Right lobe of liver (tissue), 4 donors: ENCODE data around the gene NFKBIL1.

ENCODE experiments used
- CTCF ChIP-seq, 4 donors: fragments of 200-600 bp in 3 of 4; fragments of 450-650 bp in 1 of 4; IDR thresholded peaks; one replicate each; pipeline versions ENCODE4 v1.5.1 to v1.8.0; 2016 to 2022; ENCODE audit warnings: antibody characterized with exemption in 4 of 4, mild to moderate bottlenecking in 2 of 4
- POLR2A ChIP-seq: fragments of 450-650 bp; IDR thresholded peaks from one replicate; pipeline ENCODE4 v1.6.1; 2017; ENCODE audit warnings: antibody characterized with exemption, mild to moderate bottlenecking
- donor health status: DM: no; HTN: no; CAD: no.
- donor health status: DM: no; HTN: no; CAD: no.
- donor health status: DM: no; HTN: yes; CAD: no.

GRCh38 chr6:31531162-31531561 is 16.2 kb upstream of the NFKBIL1 start:
- TF ChIP-seq CTCF (IDR thresholded peaks at IDR 0.05): no peak
- no peak for TF ChIP-seq POLR2A
